OCI-LY1 (cell line): ENCODE data around the gene RTCB.

Source experiments
- EZH2 ChIP-seq: fragments of 200-600 bp; sonication (generic), shearing (Covaris generic); IDR thresholded peaks from 2 replicates; pipeline ENCODE4 v1.8.0; 2017; ENCODE audit warnings: borderline replicate concordance, mixed run types, mild to moderate bottlenecking, antibody characterized with exemption, low read length, moderate library complexity, mixed read lengths
- TF ChIP-seq, protein P1 (sequence below): fragments of 200-600 bp; sonication (generic), shearing (Covaris generic); IDR thresholded peaks from 2 replicates; pipeline ENCODE4 v1.5.1; 2017; ENCODE audit warnings: mild to moderate bottlenecking, antibody characterized with exemption, low read length, moderate library complexity, mixed read lengths

DNA sequence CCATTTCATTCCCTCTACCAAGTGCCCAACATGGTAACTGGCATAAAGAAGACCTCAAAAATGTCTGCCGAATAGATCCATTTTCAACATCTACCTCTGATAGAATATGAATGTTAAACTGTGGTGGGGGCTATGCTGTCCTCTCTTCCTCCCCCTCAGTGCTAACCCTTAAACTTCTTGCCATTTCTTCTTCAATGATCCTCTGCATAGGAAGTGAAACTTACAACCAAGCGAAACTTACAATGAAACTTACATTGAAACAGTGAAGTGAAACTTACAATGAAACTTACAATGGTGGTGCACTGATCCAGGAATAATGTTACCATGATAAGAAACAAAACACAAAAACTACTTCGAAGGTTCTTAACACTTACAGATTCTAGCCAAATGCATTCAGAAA lies 4.7 kb downstream of the RTCB start:
- no peak for TF ChIP-seq EZH2
- TF ChIP-seq, protein P1, sequence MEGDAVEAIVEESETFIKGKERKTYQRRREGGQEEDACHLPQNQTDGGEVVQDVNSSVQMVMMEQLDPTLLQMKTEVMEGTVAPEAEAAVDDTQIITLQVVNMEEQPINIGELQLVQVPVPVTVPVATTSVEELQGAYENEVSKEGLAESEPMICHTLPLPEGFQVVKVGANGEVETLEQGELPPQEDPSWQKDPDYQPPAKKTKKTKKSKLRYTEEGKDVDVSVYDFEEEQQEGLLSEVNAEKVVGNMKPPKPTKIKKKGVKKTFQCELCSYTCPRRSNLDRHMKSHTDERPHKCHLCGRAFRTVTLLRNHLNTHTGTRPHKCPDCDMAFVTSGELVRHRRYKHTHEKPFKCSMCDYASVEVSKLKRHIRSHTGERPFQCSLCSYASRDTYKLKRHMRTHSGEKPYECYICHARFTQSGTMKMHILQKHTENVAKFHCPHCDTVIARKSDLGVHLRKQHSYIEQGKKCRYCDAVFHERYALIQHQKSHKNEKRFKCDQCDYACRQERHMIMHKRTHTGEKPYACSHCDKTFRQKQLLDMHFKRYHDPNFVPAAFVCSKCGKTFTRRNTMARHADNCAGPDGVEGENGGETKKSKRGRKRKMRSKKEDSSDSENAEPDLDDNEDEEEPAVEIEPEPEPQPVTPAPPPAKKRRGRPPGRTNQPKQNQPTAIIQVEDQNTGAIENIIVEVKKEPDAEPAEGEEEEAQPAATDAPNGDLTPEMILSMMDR, result no peak
